CD4-positive, CD25-positive, alpha-beta regulatory T cell (primary cell): ENCODE data around the gene CAPN15. TPM values are rescaled to one million over a fixed set of nuclear protein-coding genes. Genes with fewer than 3 reads are reported as not detected.

Experiments used
- ATAC-seq, 2 donors: fragments of 150-1000 bp; cut with Tn5 transposase; one replicate each; pipeline ENCODE4 v1.10.0; 2021; ENCODE audit warnings: low read depth in 2 of 2, moderate number of reproducible peaks in 2 of 2, moderate library complexity in 1 of 2
- DNase-seq, 3 donors: peaks; one replicate each; pipeline versions ENCODE4 v3.0.0 to v3.0.0-alpha.2; 2012 to 2022; ENCODE audit warnings: mixed read lengths in 1 of 3
- H3K27ac ChIP-seq: one replicate; pipeline ENCODE4 v1.7.0; 2013; ENCODE audit warnings: mild to moderate bottlenecking, low read length; ENCODE audit not compliant: insufficient read depth, poor library complexity, severe bottlenecking
- H3K27me3 ChIP-seq: one replicate; pipeline ENCODE4 v1.7.0; 2013; ENCODE audit warnings: low read length; ENCODE audit not compliant: control insufficient read depth, insufficient read depth
- H3K36me3 ChIP-seq: one replicate; pipeline ENCODE4 v1.7.0; 2013; ENCODE audit warnings: mild to moderate bottlenecking, low read length, moderate library complexity; ENCODE audit not compliant: control insufficient read depth, insufficient read depth
- H3K4me1 ChIP-seq: 2 replicates; pipeline ENCODE4 v1.7.0; 2013; ENCODE audit warnings: mild to moderate bottlenecking, low read length; ENCODE audit not compliant: insufficient read depth, control insufficient read depth, poor library complexity, severe bottlenecking
- H3K4me3 ChIP-seq: one replicate; pipeline ENCODE4 v1.7.0; 2013; ENCODE audit warnings: low read depth, mild to moderate bottlenecking, low read length, moderate library complexity
- H3K9me3 ChIP-seq, 2 experiments: 1 replicate in 1 of 2; 2 replicates in 1 of 2; pipeline ENCODE4 v1.7.0; 2013; ENCODE audit warnings: low read length in 2 of 2, mild to moderate bottlenecking in 1 of 2, moderate library complexity in 1 of 2; ENCODE audit not compliant: control insufficient read depth in 2 of 2
- H3K27ac Mint-ChIP-seq, 3 donors: one replicate each; pipeline ENCODE4 v1.8.0; 2020 to 2022; ENCODE audit warnings: mild to moderate bottlenecking in 3 of 3, mixed read lengths in 3 of 3, moderate library complexity in 2 of 3
- H3K27me3 Mint-ChIP-seq: one replicate; pipeline ENCODE4 v1.8.0; 2022; ENCODE audit warnings: mild to moderate bottlenecking, mixed read lengths
- H3K36me3 Mint-ChIP-seq: one replicate; pipeline ENCODE4 v1.8.0; 2020; ENCODE audit warnings: mixed read lengths
- H3K4me1 Mint-ChIP-seq, 4 donors: one replicate each; pipeline ENCODE4 v1.8.0; 2020 to 2022; ENCODE audit warnings: mixed read lengths in 4 of 4, mild to moderate bottlenecking in 1 of 4
- H3K4me3 Mint-ChIP-seq, 4 donors: one replicate each; pipeline ENCODE4 v1.8.0; 2020 to 2022; ENCODE audit warnings: mild to moderate bottlenecking in 4 of 4, mixed read lengths in 4 of 4, moderate library complexity in 3 of 4
- H3K9me3 Mint-ChIP-seq, 7 donors: one replicate each; pipeline ENCODE4 v1.8.0; 2020 to 2022; ENCODE audit warnings: mixed read lengths in 7 of 7, mild to moderate bottlenecking in 3 of 7, moderate library complexity in 2 of 7
- polyA plus RNA-seq, 4 donors: library from polyadenylated mRNA; unstranded; fragments of 300-500 nt; fragmentation: Illumina TruSeq; gene quantifications; one replicate each; pipeline ENCODE4 v1.2.3, GENCODE V29; 2021
- total RNA-seq: library from RNA; stranded (reverse); gene quantifications from one replicate; pipeline ENCODE4 v1.2.3, GENCODE V29; 2022

CAPN15 gene
- total and polyA plus RNA-seq, 5 donors from 2014 or later = 3.0 to 82.6 (median 5.8) TPM

GRCh38 chr16:537415-538335, 10.2 kb downstream of the CAPN15 start:
- no peak overlapping the region for H3K4me3 Mint-ChIP-seq
- Histone ChIP-seq H3K36me3 (no peaks in the 10 kb centered on the region), H3K4me1 (no peaks in the 10 kb centered on the region), H3K27me3 (no peaks in the 10 kb centered on the region), H3K27ac (no peak overlapping the region), H3K4me3 (no peak overlapping the region), H3K9me3 (no peaks in the 10 kb centered on the region)
- H3K4me1 Mint-ChIP-seq = peaks cover 0 to 2% (median 0%) of the 10 kb centered on the region in 4 donors
- ATAC-seq (no peak), DNase-seq (no peak)
- H3K9me3 Mint-ChIP-seq = no peaks in the 10 kb centered on the region
- no peaks in the 10 kb centered on the region for H3K36me3 Mint-ChIP-seq
- H3K27ac Mint-ChIP-seq = peak overlapping the region in 1 of 3 donors; percentile 14
- H3K27me3 Mint-ChIP-seq = no peaks in the 10 kb centered on the region

- Mint-ChIP-seq H3K36me3 (no peaks in the 10 kb centered on the region), H3K9me3 (no peaks in the 10 kb centered on the region), H3K4me1 (peaks cover 0 to 2% (median 0%) of the 10 kb centered on the region in 4 donors), H3K27ac (no peak overlapping the region), H3K27me3 (no peaks in the 10 kb centered on the region), H3K4me3 (no peak overlapping the region)
- no peak for ATAC-seq
- no peaks in the 10 kb centered on the region for H3K27me3 ChIP-seq
- H3K9me3 ChIP-seq = no peaks in the 10 kb centered on the region
- DNase-seq = no peak
- no peak overlapping the region for H3K27ac ChIP-seq
- H3K4me1 ChIP-seq = no peaks in the 10 kb centered on the region
- H3K36me3 ChIP-seq = no peaks in the 10 kb centered on the region
- no peak overlapping the region for H3K4me3 ChIP-seq
Measured at GRCh38 chr16:539901-540530, 12.5 kb downstream of the CAPN15 start.

- ATAC-seq = no peak
- Histone ChIP-seq H3K9me3 (no peaks in the 10 kb centered on the region), H3K4me1 (no peaks in the 10 kb centered on the region), H3K27ac (no peak overlapping the region), H3K36me3 (no peaks in the 10 kb centered on the region), H3K4me3 (no peak overlapping the region), H3K27me3 (no peaks in the 10 kb centered on the region)
- Mint-ChIP-seq H3K36me3 (no peaks in the 10 kb centered on the region), H3K4me1 (peaks cover 0 to 2% (median 0%) of the 10 kb centered on the region in 4 donors), H3K27ac (no peak overlapping the region), H3K4me3 (no peak overlapping the region), H3K9me3 (no peaks in the 10 kb centered on the region), H3K27me3 (no peaks in the 10 kb centered on the region)
- DNase-seq = no peak
Measured at GRCh38 chr16:540645-541340, 13.3 kb downstream of the CAPN15 start.

GRCh38 chr16:543301-544164, 16.0 kb downstream of the CAPN15 start:
- H3K4me1 ChIP-seq = peaks cover 4% of the 10 kb centered on the region
- no peaks in the 10 kb centered on the region for H3K36me3 ChIP-seq
- DNase-seq = no peak
- Mint-ChIP-seq H3K4me3 (no peak overlapping the region), H3K36me3 (no peaks in the 10 kb centered on the region), H3K9me3 (no peaks in the 10 kb centered on the region), H3K27ac (no peak overlapping the region), H3K27me3 (no peaks in the 10 kb centered on the region), H3K4me1 (peaks cover 0 to 5% (median 0%) of the 10 kb centered on the region in 4 donors)
- H3K4me3 ChIP-seq = no peak overlapping the region
- no peaks in the 10 kb centered on the region for H3K27me3 ChIP-seq
- H3K27ac ChIP-seq = no peak overlapping the region
- ATAC-seq = no peak
- H3K9me3 ChIP-seq = no peaks in the 10 kb centered on the region

GRCh38 chr16:544517-544916, 17.0 kb downstream of the CAPN15 start:
- H3K36me3 Mint-ChIP-seq = no peaks in the 10 kb centered on the region

GRCh38 chr16:546909-547770, 19.6 kb downstream of the CAPN15 start:
- Mint-ChIP-seq H3K4me3 (no peak overlapping the region), H3K27me3 (no peaks in the 10 kb centered on the region), H3K36me3 (no peaks in the 10 kb centered on the region), H3K27ac (no peak overlapping the region), H3K9me3 (no peaks in the 10 kb centered on the region), H3K4me1 (peaks cover 0 to 3% (median 0%) of the 10 kb centered on the region in 4 donors)
- Histone ChIP-seq H3K27ac (peak overlapping the region; percentile 14), H3K4me1 (peaks cover 4% of the 10 kb centered on the region), H3K4me3 (no peak overlapping the region), H3K27me3 (no peaks in the 10 kb centered on the region), H3K9me3 (no peaks in the 10 kb centered on the region), H3K36me3 (peaks cover 5% of the 10 kb centered on the region)
- peak; percentile 37 to 45 (median 39) for DNase-seq
- peak; percentile 50 to 62 for ATAC-seq

More at GRCh38 chr16:544517-544916, 17.0 kb downstream of the CAPN15 start:
- Histone ChIP-seq H3K4me1 (peaks cover 4% of the 10 kb centered on the region), H3K27ac (no peak overlapping the region), H3K4me3 (no peak overlapping the region), H3K36me3 (no peaks in the 10 kb centered on the region), H3K27me3 (no peaks in the 10 kb centered on the region), H3K9me3 (no peaks in the 10 kb centered on the region)
- Mint-ChIP-seq H3K4me1 (peaks cover 0 to 3% (median 0%) of the 10 kb centered on the region in 4 donors), H3K9me3 (no peaks in the 10 kb centered on the region), H3K4me3 (no peak overlapping the region), H3K27ac (no peak overlapping the region), H3K27me3 (no peaks in the 10 kb centered on the region)
- DNase-seq = no peak
- ATAC-seq = no peak
